NCI-H1417 (cell line): Measurements from ENCODE around the gene SLC37A1.

Source experiments
- DNase-seq, 3 experiments: peaks; one replicate each; lab custom pipeline; 2025; lab: John Stamatoyannopoulos, UW

Gene SLC37A1

DNA sequence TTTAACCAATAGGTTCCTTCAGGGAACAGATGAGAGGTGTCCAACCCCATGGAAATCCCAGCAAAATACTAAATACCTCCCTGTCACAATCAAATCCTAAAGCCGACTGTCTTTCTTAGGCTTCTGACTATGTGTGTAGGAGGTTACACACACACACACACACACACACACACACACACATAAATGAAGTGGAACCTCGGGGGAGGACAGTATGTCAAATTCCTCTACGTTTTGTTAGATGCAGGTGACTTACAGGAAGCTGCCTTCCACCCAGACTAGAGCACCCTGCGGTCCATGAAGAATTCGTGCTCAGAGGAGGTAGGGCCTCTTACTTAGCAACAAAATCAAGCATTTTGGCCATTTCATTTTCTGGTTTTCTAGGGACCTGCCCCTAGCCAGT is 34.1 kb upstream of the SLC37A1 start:
- no peak for DNase-seq

DNA sequence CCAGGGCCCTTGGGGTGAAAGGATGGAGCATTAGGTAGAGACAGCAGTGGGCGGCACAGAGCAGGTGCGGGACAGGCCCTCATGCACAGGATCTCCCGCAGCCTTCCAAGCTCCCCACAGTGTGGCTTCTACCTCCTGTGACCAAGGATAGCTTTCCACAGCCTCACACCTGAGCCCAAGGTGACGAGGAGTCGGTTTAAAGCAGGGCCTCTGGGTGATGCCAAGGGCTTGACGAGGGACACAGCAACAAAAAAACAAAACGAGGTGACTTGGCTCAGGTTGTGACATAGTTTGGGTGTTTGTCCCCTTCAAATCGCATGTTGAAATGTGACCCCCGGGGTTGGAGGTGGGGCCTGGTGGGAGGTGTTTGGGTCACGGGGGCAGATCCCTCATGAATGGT is 32.9 kb upstream of the SLC37A1 start:
- DNase-seq: no peak

GRCh38 chr21:42481169-42481568 is 32.5 kb upstream of the SLC37A1 start:
- DNase-seq: no peak

GRCh38 chr21:42484966-42485365 is 28.7 kb upstream of the SLC37A1 start:
- DNase-seq: no peak

- DNase-seq: no peak
Observed at GRCh38 chr21:42486072-42486471, 27.6 kb upstream of the SLC37A1 start.

DNA sequence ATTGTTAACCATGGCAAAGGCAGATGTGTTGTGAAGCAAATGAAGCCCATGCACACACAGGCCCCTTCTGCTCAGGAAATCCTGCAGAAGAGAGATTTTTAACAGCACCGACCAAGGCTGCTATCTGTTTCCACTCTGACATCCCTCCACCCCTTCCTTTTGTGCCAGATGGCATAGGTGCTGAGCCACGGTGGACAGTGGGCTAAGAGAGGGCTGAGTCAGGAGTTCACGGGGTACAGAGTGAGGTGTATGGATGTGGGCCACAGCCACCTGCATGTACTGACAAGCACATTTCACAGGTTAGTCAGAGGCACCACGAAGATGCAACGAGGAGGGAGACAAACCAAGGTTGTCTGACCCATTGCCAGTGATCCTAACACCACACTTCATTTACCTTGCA is 27.1 kb upstream of the SLC37A1 start:
- no peak for DNase-seq

GRCh38 chr21:42489006-42489563 is 24.6 kb upstream of the SLC37A1 start:
- no peak for DNase-seq

- DNase-seq: no peak
Observed at GRCh38 chr21:42489991-42490390, 23.7 kb upstream of the SLC37A1 start.

DNA sequence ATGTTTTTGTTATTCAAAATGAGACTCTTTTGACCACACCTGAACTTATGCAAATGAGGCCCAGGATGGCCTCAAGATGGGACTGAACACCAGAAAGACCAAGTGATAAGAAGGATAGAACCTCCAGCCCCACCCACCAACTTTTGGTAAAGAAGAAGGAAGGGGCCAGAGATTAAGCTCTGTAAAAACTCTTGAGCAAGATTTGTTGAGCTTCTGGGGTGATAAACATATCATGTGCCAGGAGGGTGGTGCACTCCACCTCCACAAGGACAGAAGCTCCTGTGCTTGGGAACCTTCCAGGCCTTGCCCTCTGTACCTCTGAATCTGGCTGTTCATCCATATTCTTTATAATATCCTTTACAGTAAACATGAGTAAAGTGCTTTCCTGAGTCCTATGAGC is 22.9 kb upstream of the SLC37A1 start:
- DNase-seq: no peak

GRCh38 chr21:42491328-42491727 is 22.3 kb upstream of the SLC37A1 start:
- DNase-seq: no peak

DNA sequence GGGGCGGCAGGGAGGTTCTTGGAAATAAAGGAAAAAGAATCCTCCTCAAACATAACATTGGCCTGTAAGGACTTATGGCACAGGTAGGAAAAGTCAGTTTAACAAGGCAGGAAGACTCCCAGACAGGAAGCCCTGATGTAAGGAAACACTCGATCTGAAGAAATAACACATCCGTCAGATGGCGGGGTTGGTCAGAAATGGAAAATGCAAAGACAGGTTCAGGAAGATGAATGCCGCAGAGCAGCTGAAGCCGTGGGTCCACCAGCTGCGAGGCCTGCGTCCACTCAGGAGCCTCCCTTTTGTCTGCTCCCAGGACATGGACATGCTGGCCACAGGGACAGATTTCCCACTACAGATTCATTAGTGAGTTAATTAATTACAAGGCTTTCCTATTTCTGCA is 21.5 kb upstream of the SLC37A1 start:
- DNase-seq: no peak

DNA sequence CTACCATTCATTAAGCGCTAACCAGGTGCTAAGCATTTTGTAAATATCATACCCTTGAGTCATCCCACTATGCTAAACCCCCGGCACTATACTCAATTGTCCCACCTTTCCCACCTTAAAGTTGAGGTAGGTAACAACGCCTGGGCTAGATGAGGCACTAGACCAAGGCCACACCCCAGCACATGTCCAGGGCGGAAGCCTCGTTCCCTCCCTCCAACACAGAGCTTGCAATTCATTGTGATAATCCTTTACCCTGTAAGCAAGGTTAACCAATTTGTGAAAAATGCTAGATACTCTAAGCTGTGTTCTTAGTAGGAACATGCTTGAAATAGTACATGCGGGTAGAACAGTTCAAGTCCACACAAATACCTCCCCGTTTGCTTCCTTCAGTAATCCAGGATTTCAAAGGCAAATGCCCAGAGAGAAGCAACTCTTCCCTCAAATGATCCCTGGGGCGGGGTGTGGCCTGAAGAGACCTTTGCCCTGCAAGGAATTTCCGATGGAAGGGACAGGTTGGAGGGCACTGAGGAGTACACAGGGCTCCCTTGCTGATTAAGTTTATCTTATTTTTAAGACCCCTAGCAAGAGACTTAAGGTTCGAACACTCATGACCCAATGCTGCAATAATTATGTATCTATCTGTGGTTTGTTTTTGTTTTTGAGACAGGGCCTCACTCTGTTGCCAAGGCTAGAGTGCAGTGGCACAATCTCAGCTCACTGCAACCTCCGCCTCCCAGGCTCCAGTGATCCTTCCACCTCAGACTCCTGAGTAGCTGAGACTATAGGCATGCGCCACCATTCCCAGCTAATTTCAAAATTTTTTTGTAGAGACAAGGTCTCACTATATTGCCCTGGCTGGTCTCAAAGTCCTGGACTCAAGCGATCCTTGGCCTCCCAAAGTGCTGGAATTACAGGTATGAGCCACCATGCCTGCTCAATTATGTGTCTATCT is 20.3 kb upstream of the SLC37A1 start:
- DNase-seq: no peak

DNA sequence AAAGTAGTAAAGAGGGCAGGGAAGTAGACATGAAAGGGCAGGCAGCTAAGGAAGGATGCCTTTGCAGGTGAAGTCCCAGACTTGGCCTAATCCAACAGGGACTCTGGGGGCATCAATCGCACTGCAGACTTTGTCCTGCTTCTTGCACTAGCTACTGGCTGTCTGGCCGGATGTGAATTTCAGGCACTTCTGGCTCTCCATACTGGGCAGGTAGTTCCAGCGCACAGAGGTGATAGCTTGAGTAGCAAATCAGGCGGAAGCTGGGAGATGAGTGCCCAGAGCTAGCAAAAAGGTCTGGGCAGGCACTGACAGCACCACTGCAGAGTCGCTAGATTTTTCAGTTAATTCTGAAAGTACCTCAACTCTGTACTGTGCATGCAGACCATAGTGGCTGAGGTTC is 18.6 kb upstream of the SLC37A1 start:
- DNase-seq: no peak

GRCh38 chr21:42495765-42496119 is 17.9 kb upstream of the SLC37A1 start:
- peak in 2 of 3 experiments; percentile 73 to 94 for DNase-seq

- DNase-seq: peak; percentile 99 to 100 (median 100)
Observed at GRCh38 chr21:42496120-42496838, 17.4 kb upstream of the SLC37A1 start, which contains the start of gene RSPH1. Gene RSPH1 (minus strand): TSS chr21:42496224. CDS start chr21:42496186, 38 bp downstream.

DNA sequence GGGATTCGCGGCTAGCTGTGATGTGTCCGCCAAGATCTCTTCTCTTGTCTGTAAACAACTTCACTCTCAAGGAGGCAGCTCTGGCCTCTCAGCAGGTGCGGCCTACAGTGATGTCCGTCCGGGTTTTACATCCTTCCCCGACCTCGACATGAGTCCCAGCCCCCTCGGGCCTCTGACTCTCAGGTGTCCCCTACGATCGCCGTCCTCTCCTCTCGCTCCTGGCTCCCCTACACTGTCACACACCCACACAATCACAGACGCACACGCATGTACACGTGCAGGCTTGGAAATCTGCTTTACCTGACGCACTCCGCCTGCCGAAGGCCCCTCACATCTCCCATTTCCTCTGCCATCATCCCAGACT is 16.8 kb upstream of the SLC37A1 start:
- peak in 2 of 3 experiments; percentile 89 to 90 for DNase-seq

GRCh38 chr21:42498012-42498411 is 15.6 kb upstream of the SLC37A1 start:
- DNase-seq: no peak

DNA sequence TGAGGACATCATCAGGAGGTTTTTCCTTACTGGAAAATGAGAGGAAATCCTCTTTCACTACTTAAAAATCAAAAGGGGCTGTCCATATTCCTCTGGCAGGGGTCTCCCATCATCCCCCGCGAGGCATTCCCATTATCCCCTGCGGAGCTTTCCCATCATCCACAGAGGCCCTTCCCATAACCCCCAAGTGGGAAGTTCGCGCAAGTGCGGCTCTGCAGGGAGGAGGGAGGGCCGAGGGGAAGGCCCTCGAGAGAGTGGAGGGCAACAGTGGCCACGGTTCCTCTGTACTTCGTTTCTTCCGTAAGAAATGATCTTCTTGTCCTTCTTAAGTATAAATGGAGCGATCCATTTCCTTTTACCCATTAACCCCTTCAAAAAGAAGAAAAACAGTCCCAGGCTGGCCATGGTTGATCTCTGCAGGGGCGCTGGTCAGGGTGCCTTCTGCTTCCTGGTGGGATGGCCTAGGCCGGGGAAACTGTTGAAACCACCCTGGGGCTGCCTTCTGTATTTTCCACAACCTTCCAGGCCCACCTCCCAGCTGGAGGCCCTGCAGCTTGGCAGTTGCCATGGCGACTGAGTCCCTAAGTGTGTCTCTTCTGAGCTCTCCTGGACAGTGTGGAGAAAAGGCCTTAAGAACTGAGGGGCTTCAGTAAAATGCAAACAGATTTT is 14.1 kb upstream of the SLC37A1 start:
- DNase-seq: peak in 2 of 3 experiments; percentile 22 to 70

DNA sequence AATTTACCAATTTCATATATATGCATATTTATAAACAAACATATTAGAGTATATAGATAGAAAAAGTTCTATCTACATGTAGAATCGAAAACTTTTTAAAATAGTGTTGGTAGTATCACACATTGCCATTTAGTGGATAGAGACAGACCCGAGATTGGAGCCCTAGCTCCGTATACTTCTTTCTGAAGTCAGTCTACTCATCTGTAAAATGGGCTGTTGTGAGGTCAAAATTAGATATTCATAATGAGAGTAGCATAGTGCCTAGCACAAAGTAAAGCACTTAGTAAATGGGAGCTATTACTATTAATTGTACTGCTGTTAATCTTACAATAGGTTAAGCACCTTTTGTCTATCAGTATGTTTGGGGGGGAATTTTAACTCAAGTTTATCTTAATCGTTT is 13.4 kb upstream of the SLC37A1 start:
- no peak for DNase-seq

DNA sequence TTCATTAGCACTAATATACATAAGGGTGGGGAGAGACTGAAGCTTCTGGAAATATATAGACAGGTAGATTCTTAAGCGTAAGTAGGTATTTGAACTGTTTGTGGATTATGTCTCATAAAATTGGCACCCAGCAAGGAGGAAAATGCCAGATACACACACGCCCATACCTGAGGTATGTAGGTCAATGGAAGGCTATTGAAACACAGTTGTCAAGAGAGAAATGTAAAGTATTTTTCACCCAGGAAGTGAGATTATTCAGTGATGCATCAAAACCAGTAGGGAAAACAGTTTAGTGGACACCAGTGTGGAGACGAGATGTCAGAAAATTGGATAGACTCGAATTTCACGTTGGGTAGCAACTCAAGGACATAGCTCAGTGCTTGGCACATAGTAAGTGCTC is 12.9 kb upstream of the SLC37A1 start:
- DNase-seq: no peak

- no peak for DNase-seq
Observed at GRCh38 chr21:42503711-42504110, 9.9 kb upstream of the SLC37A1 start.

- DNase-seq: no peak
Observed at GRCh38 chr21:42505090-42505726, 8.4 kb upstream of the SLC37A1 start.
